ENCODE data around the gene SHQ1.
"Not testable (repeated sequence)": the region's sequence is repeated elsewhere in the genome, so short reads cannot be mapped to it uniquely, and the experiment has no call there.

The SHQ1 gene

GRCh38 chr3:72719137-72719536 lies 129.1 kb downstream of the SHQ1 start:
- no peak for DNase-seq (ENCODE audit: low spot score)

- DNase-seq (ENCODE audit: low spot score) = not testable (repeated sequence)
Measured at GRCh38 chr3:72714135-72714534, 134.1 kb downstream of the SHQ1 start.

GRCh38 chr3:72710471-72710870 lies 137.8 kb downstream of the SHQ1 start:
- DNase-seq (ENCODE audit: low spot score) = not testable (repeated sequence)

GRCh38 chr3:72708441-72708840 lies 139.8 kb downstream of the SHQ1 start:
- no peak for DNase-seq (ENCODE audit: low spot score)

- DNase-seq (ENCODE audit: low spot score) = no peak
Measured at GRCh38 chr3:72702997-72703396, 145.2 kb downstream of the SHQ1 start.

- DNase-seq (ENCODE audit: low spot score) = no peak
Measured at GRCh38 chr3:72702390-72702789, 145.9 kb downstream of the SHQ1 start.

- DNase-seq (ENCODE audit: low spot score) = no peak
Measured at GRCh38 chr3:72700106-72700505, 148.1 kb downstream of the SHQ1 start.

- DNase-seq (ENCODE audit: low spot score) = no peak
Measured at GRCh38 chr3:72699631-72700030, 148.6 kb downstream of the SHQ1 start.

All from activated CD4-positive, alpha-beta T cell treated with anti-CD3 and anti-CD28 coated beads, Interleukin-2, Interleukin-4, amounts not matched to agents 100 ng/mL and 50 ng/mL, durations not matched to agents 16 hours and 8 hours (primary cell).